K562 (cell line): ENCODE data around the gene SPATS2. TPM values are rescaled to one million over a fixed set of nuclear protein-coding genes. Genes with fewer than 3 reads are reported as not detected.
A peak's percentile ranks its signal among the peaks of the same experiment; 100 is the strongest.

ENCODE experiments used
- ATAC-seq: fragments of 200-7000 bp; cut with Tn5 transposase; 3 replicates; pipeline ENCODE4 v1.9.1; 2020; ENCODE audit warnings: moderate library complexity
- BruUV-seq: library from RNA; stranded (reverse); fragments of 400-500 nt; replicated peaks from 2 replicates; lab custom pipeline; 2021; lab: Mats Ljungman, UMichigan
- CTCF ChIA-PET: fragments of 300-600 bp; formaldehyde crosslinking; extraction: SDS; loops from one replicate; lab custom pipeline; 2021; ENCODE audit warnings: low intra/inter-chr PET ratio; lab: Yijun Ruan, JAX
- POLR2A ChIA-PET: fragments of 300-600, 350-650 bp; sonication (Branson Sonifier 250); formaldehyde crosslinking; extraction: SDS; loops from one replicate; lab custom pipeline; 2021; ENCODE audit warnings: antibody characterized with exemption, inconsistent platforms; lab: Yijun Ruan, JAX
- DNase-seq, 4 experiments: peaks; one replicate each; pipeline versions ENCODE4 v3.0.0 to v3.0.0-alpha.2; 2011 to 2018; ENCODE audit warnings: low spot score in 3 of 4, mixed read lengths in 3 of 4; ENCODE audit errors: extremely low read depth in 1 of 4
- FAIRE-seq: peaks from 2 replicates; lab custom pipeline; 2011; peaks lifted over from hg19 to GRCh38; lab: Jason Lieb, UNC
- H2AFZ ChIP-seq: 2 replicates; pipeline ENCODE4 v1.6.0; 2011; ENCODE audit warnings: low read depth, low read length, control low read depth, inconsistent platforms
- H3K27ac ChIP-seq: fragments of 200-600 bp; 3 replicates; pipeline ENCODE4 v1.8.0; 2011; ENCODE audit warnings: low read depth, mild to moderate bottlenecking, control low read depth, inconsistent platforms, low read length, moderate library complexity, mixed read lengths; ENCODE audit errors: extremely low read depth
- H3K27me3 ChIP-seq, 2 experiments: fragments of 300-600 bp in 1 of 2; 2 replicates in 1 of 2; 3 replicates in 1 of 2; pipeline versions ENCODE4 v1.6.0 to v1.8.0; 2011; ENCODE audit warnings: inconsistent platforms in 2 of 2, low read length in 2 of 2, mild to moderate bottlenecking in 1 of 2, mixed read lengths in 1 of 2, moderate library complexity in 1 of 2; ENCODE audit not compliant: control insufficient read depth in 2 of 2, insufficient read depth in 2 of 2
- H3K36me3 ChIP-seq: fragments of 300-600 bp; 3 replicates; pipeline ENCODE4 v1.8.0; 2011; ENCODE audit warnings: mild to moderate bottlenecking, low read length, inconsistent platforms; ENCODE audit not compliant: control insufficient read depth, insufficient read depth
- H3K4me1 ChIP-seq, 2 experiments: fragments of 200-600 bp in 1 of 2; replicated peaks in 1 of 2; 2 replicates in 1 of 2; 3 replicates in 1 of 2; pipeline versions ENCODE4 v1.5.1 to v1.8.0; 2011; ENCODE audit warnings: inconsistent platforms in 2 of 2, low read length in 2 of 2, mild to moderate bottlenecking in 1 of 2, mixed read lengths in 1 of 2, moderate library complexity in 1 of 2; ENCODE audit not compliant: control insufficient read depth in 2 of 2, insufficient read depth in 2 of 2
- H3K4me2 ChIP-seq: 2 replicates; pipeline ENCODE4 v1.6.1; 2011; ENCODE audit warnings: low read length, control low read depth, inconsistent platforms, mixed read lengths; ENCODE audit not compliant: insufficient read depth
- H3K4me3 ChIP-seq: fragments of 200-600 bp; sonication (generic), shearing (Covaris generic); 2 replicates; pipeline ENCODE4 v1.5.1; 2016; ENCODE audit warnings: control low read depth, inconsistent platforms
- H3K79me2 ChIP-seq: fragments of 200-600 bp; 3 replicates; pipeline ENCODE4 v1.8.0; 2011; ENCODE audit warnings: low read length, inconsistent platforms; ENCODE audit not compliant: control insufficient read depth, insufficient read depth
- H3K9ac ChIP-seq, 2 experiments: 2 replicates each; pipeline versions ENCODE4 v1.6.0 to v1.6.1; 2011; ENCODE audit warnings: low read depth in 2 of 2, low read length in 2 of 2, control low read depth in 1 of 2, inconsistent platforms in 1 of 2, mild to moderate bottlenecking in 1 of 2, mixed read lengths in 1 of 2; ENCODE audit not compliant: insufficient read depth in 1 of 2
- H3K9me1 ChIP-seq: one replicate; pipeline ENCODE4 v1.6.0; 2011; ENCODE audit warnings: inconsistent platforms, mild to moderate bottlenecking, low read length, moderate library complexity; ENCODE audit not compliant: control insufficient read depth, insufficient read depth
- H3K9me3 ChIP-seq: replicated peaks from 2 replicates; pipeline ENCODE4 v1.5.1; 2011; ENCODE audit warnings: low read depth, low read length, inconsistent platforms; ENCODE audit not compliant: control insufficient read depth, insufficient read depth
- H4K20me1 ChIP-seq: replicated peaks from 2 replicates; pipeline ENCODE4 v1.6.1; 2011; ENCODE audit warnings: low read length, inconsistent platforms, mixed read lengths; ENCODE audit not compliant: control insufficient read depth, insufficient read depth
- CTBP1 ChIP-seq: fragments of 450-650 bp; IDR thresholded peaks from 2 replicates; pipeline ENCODE4 v1.6.1; 2016; ENCODE audit warnings: borderline replicate concordance
- DIDO1 ChIP-seq: fragments of 450-650 bp; IDR thresholded peaks from 2 replicates; pipeline ENCODE4 v1.6.1; 2016; ENCODE audit warnings: low read depth, missing biosample characterization, missing genetic modification characterization
- FOXK2 ChIP-seq, 2 experiments: fragments of 450-650 bp; IDR thresholded peaks in 1 of 2; conservative IDR thresholded peaks in 1 of 2; 2 replicates each; pipeline ENCODE4 v1.6.1; 2016; ENCODE audit warnings: low read depth in 2 of 2, mild to moderate bottlenecking in 1 of 2
- PCBP1 ChIP-seq: fragments of 200-400 bp; formaldehyde crosslinking; IDR thresholded peaks from 2 replicates; pipeline ENCODE4 v1.6.1; 2018; ENCODE audit warnings: mild to moderate bottlenecking, low read depth, low read length; ENCODE audit not compliant: poor library complexity, severe bottlenecking
- POLR2G ChIP-seq: fragments of 200-400 bp; formaldehyde crosslinking; IDR thresholded peaks from 2 replicates; pipeline ENCODE4 v1.6.1; 2017; ENCODE audit warnings: low read depth, mild to moderate bottlenecking, antibody characterized with exemption, low read length, moderate library complexity
- RAD21 ChIP-seq, 2 experiments: fragments of 250-450 bp in 1 of 2; fragments of 450-650 bp in 1 of 2; sonication (Bioruptor Pico) in 1 of 2; formaldehyde crosslinking in 1 of 2; IDR thresholded peaks in 1 of 2; conservative IDR thresholded peaks in 1 of 2; 2 replicates each; pipeline versions ENCODE4 v1.4.0 to v1.8.0; 2020 to 2022; ENCODE audit warnings: mild to moderate bottlenecking in 2 of 2, moderate library complexity in 1 of 2
- SIN3B ChIP-seq: fragments of 450-650 bp; IDR thresholded peaks from 2 replicates; pipeline ENCODE4 v1.6.1; 2017; ENCODE audit warnings: low read depth, mild to moderate bottlenecking, moderate library complexity
- ZBTB7A ChIP-seq: IDR thresholded peaks from 2 replicates; pipeline ENCODE4 v1.6.1; 2011; ENCODE audit warnings: low read depth, mild to moderate bottlenecking, low read length, moderate library complexity, borderline replicate concordance; ENCODE audit not compliant: control insufficient read depth
- WGBS: fragments of 100-300 bp; shearing (Covaris generic); methylation state at CpG from one replicate; pipeline ENCODE4 v1.1.6; 2016; ENCODE audit warnings: low coverage, mixed read lengths; ENCODE audit not compliant: insufficient coverage; ENCODE audit errors: missing lambda C conversion rate; 5-methylcytosine and 5-hydroxymethylcytosine counted together
- in situ Hi-C: fragments of 300-500 bp; cut with MboI; formaldehyde crosslinking; loops from 4 replicates; pipeline ENCODE4 v1.15.0; 2018; ENCODE audit warnings: inconsistent platforms, mixed read lengths
- intact Hi-C: fragments of 100-400 bp; cut with micrococcal nuclease; formaldehyde crosslinking; loops from 2 replicates; pipeline ENCODE4 v1.14.2; 2022
- polyA plus RNA-seq, 8 experiments: library from polyadenylated mRNA; depleted of rRNA in 4 of 8; stranded (reverse) in 5 of 8; unstranded in 3 of 8; fragments of >200 nt; fragmentation: Nextera tagmentation in 2 of 8; fragmentation: Illumina TruSeq in 1 of 8; extraction: Ambion mirVana in 2 of 8; extraction: Trizol in 1 of 8; gene quantifications; 2 replicates each; pipeline versions ENCODE4 v1.2.1 to v1.2.3, GENCODE V29; 2011 to 2014; ENCODE audit warnings: inconsistent platforms in 1 of 8, missing spikeins in 1 of 8
- total RNA-seq, 7 experiments: library from RNA; depleted of rRNA in 6 of 7; stranded (reverse); fragments of >200 nt in 6 of 7; fragmentation: Illumina TruSeq in 2 of 7; extraction: Trizol in 2 of 7; gene quantifications; 2 replicates each; pipeline versions ENCODE4 v1.2.1 to v1.2.3, GENCODE V29; 2011 to 2021; ENCODE audit warnings: low replicate concordance in 1 of 7
- TF ChIP-seq, protein P1 (sequence below), 2 experiments: IDR thresholded peaks; 2 replicates each; pipeline ENCODE4 v1.6.1; 2012; ENCODE audit warnings: improper control_type of control experiment in 2 of 2, low read depth in 2 of 2, low read length in 2 of 2, borderline replicate concordance in 1 of 2
- TF ChIP-seq, protein P2 (sequence below): sonication (generic); formaldehyde crosslinking; IDR thresholded peaks from 2 replicates; pipeline ENCODE4 v1.8.0; 2022; ENCODE audit warnings: mild to moderate bottlenecking, missing genetic modification reagents
- TF ChIP-seq, protein P3 (sequence below): sonication (generic); formaldehyde crosslinking; IDR thresholded peaks from 2 replicates; pipeline ENCODE4 v1.8.0; 2022; ENCODE audit warnings: missing genetic modification reagents, mild to moderate bottlenecking, moderate library complexity, borderline replicate concordance
- TF ChIP-seq, protein P4 (sequence below), 3 experiments: IDR thresholded peaks in 2 of 3; conservative IDR thresholded peaks in 1 of 3; 2 replicates each; pipeline ENCODE4 v1.5.1; 2011 to 2012; ENCODE audit warnings: low read length in 3 of 3, mild to moderate bottlenecking in 3 of 3, control low read depth in 2 of 3, improper control_type of control experiment in 1 of 3, inconsistent platforms in 1 of 3, low read depth in 1 of 3, mixed read lengths in 1 of 3, moderate library complexity in 1 of 3; ENCODE audit not compliant: insufficient read depth in 2 of 3

The SPATS2 gene
- total and polyA plus RNA-seq, 9 of the 15 experiments (the other 6 are each of a cell fraction or from before 2014, with no cell fraction given) = 5.4 to 48.2 (median 17.5) TPM

DNA sequence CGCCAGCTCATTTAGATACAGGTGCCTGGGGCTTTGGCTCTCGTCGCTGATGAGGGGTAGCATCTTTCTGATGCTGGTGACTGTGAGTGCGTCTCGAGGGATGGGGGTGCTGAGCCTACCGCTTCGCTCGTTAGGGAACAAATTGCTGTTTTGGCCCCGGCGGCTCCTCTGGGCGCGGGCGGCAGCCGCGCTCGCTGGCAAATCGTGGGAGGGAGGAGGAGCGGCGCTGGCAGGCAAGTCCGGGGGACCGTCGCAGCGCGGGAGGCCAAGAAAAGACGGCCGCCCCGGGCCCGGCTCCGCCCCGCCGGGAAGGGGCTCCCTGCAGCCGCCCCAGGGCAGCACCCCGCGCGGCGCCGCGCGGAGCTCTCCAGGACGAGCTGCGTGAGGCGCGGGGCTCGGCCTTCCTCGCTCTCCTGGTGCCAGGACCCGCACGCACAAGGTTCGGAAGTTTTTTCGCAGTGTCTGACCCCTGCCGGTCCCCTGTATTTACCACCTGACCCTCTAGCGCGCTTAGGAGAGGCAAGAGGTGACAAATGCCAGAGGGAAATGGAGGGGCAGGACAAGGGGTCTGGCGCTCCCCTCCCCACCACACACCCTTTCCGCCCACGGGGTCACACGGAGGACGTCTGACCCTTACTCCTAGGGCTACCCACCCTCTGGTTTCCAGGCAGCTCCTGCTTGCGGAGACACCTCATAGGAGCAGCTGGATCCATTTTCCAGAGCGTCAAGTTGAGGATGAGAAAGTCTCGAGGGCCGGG lies 170.7 kb downstream of the SPATS2 start:
- no peaks in the 10 kb centered on the region for H3K9me3 ChIP-seq
- WGBS = 3% methylated on average over 43 of the region's 61 CpGs
- ATAC-seq = peak; percentile 69
- peak overlapping the region; percentile 84 for H3K4me2 ChIP-seq
- ChIA-PET POLR2A (interaction anchor here (0.6 to 2.4 kb wide), 4 partner anchors 11 to 19 kb away, joined by 3 to 9 read pairs (median 3); no protein-coding TSS in a partner anchor), CTCF (no interaction called here)
- H3K79me2 ChIP-seq = no peaks in the 10 kb centered on the region
- peak overlapping the region; percentile 41 to 86; a peak in 3 of 4 replicates for H3K9ac ChIP-seq
- H3K4me1 ChIP-seq = peaks cover 0 to 37% of the 10 kb centered on the region in 2 experiments; a peak in 4 of 5 replicates
- peak overlapping the region; percentile 38 for H3K4me3 ChIP-seq
- no peaks in the 10 kb centered on the region for H3K36me3 ChIP-seq
- no peak overlapping the region for H3K27ac ChIP-seq
- intact Hi-C loops = no loop called here
- in situ Hi-C loops = no loop called here
- peaks cover 14 to 34% of the 10 kb centered on the region in 2 experiments for H3K27me3 ChIP-seq
- peaks cover 3% of the 10 kb centered on the region for H3K9me1 ChIP-seq
- BruUV-seq = no TSS peak
- DNase-seq = peak in 3 of 4 experiments; percentile 37 to 41 (median 41)
- H2AFZ ChIP-seq = peak overlapping the region; percentile 82
- 0 out of 2 replicates have a peak, but pooled peaks cover 9% of the 10 kb centered on the region for H4K20me1 ChIP-seq
- FAIRE-seq = no peak
- TF ChIP-seq, protein P1, sequence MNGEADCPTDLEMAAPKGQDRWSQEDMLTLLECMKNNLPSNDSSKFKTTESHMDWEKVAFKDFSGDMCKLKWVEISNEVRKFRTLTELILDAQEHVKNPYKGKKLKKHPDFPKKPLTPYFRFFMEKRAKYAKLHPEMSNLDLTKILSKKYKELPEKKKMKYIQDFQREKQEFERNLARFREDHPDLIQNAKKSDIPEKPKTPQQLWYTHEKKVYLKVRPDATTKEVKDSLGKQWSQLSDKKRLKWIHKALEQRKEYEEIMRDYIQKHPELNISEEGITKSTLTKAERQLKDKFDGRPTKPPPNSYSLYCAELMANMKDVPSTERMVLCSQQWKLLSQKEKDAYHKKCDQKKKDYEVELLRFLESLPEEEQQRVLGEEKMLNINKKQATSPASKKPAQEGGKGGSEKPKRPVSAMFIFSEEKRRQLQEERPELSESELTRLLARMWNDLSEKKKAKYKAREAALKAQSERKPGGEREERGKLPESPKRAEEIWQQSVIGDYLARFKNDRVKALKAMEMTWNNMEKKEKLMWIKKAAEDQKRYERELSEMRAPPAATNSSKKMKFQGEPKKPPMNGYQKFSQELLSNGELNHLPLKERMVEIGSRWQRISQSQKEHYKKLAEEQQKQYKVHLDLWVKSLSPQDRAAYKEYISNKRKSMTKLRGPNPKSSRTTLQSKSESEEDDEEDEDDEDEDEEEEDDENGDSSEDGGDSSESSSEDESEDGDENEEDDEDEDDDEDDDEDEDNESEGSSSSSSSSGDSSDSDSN (IDR thresholded peaks at IDR 0.05; ENCODE audit: borderline replicate concordance in 1 of 2, low read depth in 2 of 2, low read length in 2 of 2) = 0 out of 4 replicates have a peak, but pooled peaks of 1 of the 2 experiments have one; percentile 23
- TF ChIP-seq FOXK2 (conservative IDR thresholded peaks at IDR 0.05 in 1 of 2, IDR thresholded peaks at IDR 0.05 in 1 of 2; ENCODE audit: low read depth in 2 of 2) (no peak), ZBTB7A (peak; percentile 31; the same call in 1 of the 2 replicates), CTBP1 (0 out of 2 replicates have a peak, but pooled peaks have one; percentile 21), POLR2G (0 out of 2 replicates have a peak, but pooled peaks have one; percentile 20), DIDO1 (tag) (no peak), PCBP1 (peak; percentile 64), RAD21 (CRISPR knock-in tag; conservative IDR thresholded peaks at IDR 0.05 in 1 of 2, IDR thresholded peaks at IDR 0.05 in 1 of 2) (0 out of 4 replicates have a peak, but pooled peaks of 1 of the 2 experiments have one; percentile 7), SIN3B (peak; percentile 23; the same call in 1 of the 2 replicates)
- TF ChIP-seq, protein P2, sequence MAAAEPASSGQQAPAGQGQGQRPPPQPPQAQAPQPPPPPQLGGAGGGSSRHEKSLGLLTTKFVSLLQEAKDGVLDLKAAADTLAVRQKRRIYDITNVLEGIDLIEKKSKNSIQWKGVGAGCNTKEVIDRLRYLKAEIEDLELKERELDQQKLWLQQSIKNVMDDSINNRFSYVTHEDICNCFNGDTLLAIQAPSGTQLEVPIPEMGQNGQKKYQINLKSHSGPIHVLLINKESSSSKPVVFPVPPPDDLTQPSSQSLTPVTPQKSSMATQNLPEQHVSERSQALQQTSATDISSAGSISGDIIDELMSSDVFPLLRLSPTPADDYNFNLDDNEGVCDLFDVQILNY (CRISPR knock-in tag) = no peak
- TF ChIP-seq, protein P3, sequence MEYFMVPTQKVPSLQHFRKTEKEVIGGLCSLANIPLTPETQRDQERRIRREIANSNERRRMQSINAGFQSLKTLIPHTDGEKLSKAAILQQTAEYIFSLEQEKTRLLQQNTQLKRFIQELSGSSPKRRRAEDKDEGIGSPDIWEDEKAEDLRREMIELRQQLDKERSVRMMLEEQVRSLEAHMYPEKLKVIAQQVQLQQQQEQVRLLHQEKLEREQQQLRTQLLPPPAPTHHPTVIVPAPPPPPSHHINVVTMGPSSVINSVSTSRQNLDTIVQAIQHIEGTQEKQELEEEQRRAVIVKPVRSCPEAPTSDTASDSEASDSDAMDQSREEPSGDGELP (CRISPR knock-in tag) = 0 out of 2 replicates have a peak, but pooled peaks have one; percentile 14
- TF ChIP-seq, protein P4, sequence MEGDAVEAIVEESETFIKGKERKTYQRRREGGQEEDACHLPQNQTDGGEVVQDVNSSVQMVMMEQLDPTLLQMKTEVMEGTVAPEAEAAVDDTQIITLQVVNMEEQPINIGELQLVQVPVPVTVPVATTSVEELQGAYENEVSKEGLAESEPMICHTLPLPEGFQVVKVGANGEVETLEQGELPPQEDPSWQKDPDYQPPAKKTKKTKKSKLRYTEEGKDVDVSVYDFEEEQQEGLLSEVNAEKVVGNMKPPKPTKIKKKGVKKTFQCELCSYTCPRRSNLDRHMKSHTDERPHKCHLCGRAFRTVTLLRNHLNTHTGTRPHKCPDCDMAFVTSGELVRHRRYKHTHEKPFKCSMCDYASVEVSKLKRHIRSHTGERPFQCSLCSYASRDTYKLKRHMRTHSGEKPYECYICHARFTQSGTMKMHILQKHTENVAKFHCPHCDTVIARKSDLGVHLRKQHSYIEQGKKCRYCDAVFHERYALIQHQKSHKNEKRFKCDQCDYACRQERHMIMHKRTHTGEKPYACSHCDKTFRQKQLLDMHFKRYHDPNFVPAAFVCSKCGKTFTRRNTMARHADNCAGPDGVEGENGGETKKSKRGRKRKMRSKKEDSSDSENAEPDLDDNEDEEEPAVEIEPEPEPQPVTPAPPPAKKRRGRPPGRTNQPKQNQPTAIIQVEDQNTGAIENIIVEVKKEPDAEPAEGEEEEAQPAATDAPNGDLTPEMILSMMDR (IDR thresholded peaks at IDR 0.05 in 2 of 3, conservative IDR thresholded peaks at IDR 0.05 in 1 of 3; ENCODE audit: insufficient read depth in 2 of 3, low read depth in 1 of 3, low read length in 3 of 3) = peak in 2 of 3 experiments; percentile 14 to 23; a peak in 1 of 6 replicates
